WTC11 (cell line): ENCODE data around the gene MEGF10. TPM values are rescaled to one million over a fixed set of nuclear protein-coding genes. Genes with fewer than 3 reads are reported as not detected.

Experiments used
- ATAC-seq: fragments of 200-7000 bp; cut with Tn5 transposase; 2 replicates; pipeline ENCODE4 v1.10.0; 2021; ENCODE audit warnings: mild to moderate bottlenecking, moderate library complexity
- CTCF ChIA-PET: fragments of 300-600 bp; sonication (Branson Sonifier 250); formaldehyde crosslinking; loops from one replicate; lab custom pipeline; 2021; ENCODE audit warnings: antibody characterized with exemption; lab: Charles Lee
- POLR2A ChIA-PET: fragments of 350-600 bp; sonication (Branson Sonifier 250); formaldehyde crosslinking; loops from one replicate; lab custom pipeline; 2021; ENCODE audit warnings: antibody characterized with exemption; lab: Charles Lee
- DNase-seq: peaks from one replicate; pipeline ENCODE4 v3.0.0; 2021; ENCODE audit warnings: low spot score
- H3K27ac Mint-ChIP-seq: 2 replicates; pipeline ENCODE4 v1.8.0; 2021; ENCODE audit warnings: mixed read lengths
- H3K27me3 Mint-ChIP-seq: 2 replicates; pipeline ENCODE4 v1.8.0; 2021; ENCODE audit warnings: low read depth, mild to moderate bottlenecking, moderate library complexity, mixed read lengths
- H3K36me3 Mint-ChIP-seq: 2 replicates; pipeline ENCODE4 v1.8.0; 2021; ENCODE audit warnings: mixed read lengths
- H3K4me1 Mint-ChIP-seq: 2 replicates; pipeline ENCODE4 v1.8.0; 2022; ENCODE audit warnings: mixed read lengths
- H3K4me3 Mint-ChIP-seq: 2 replicates; pipeline ENCODE4 v1.8.0; 2021; ENCODE audit warnings: mild to moderate bottlenecking, moderate library complexity, mixed read lengths
- H3K9me3 Mint-ChIP-seq: 2 replicates; pipeline ENCODE4 v1.8.0; 2021; ENCODE audit warnings: mixed read lengths
- CBFB ChIP-seq: sonication (generic); formaldehyde crosslinking; IDR thresholded peaks from 2 replicates; pipeline ENCODE4 v1.8.1; 2022; ENCODE audit warnings: mild to moderate bottlenecking, low read depth, missing genetic modification reagents
- CREB1 ChIP-seq: sonication (generic); formaldehyde crosslinking; IDR thresholded peaks from 2 replicates; pipeline ENCODE4 v1.8.0; 2023; ENCODE audit warnings: mild to moderate bottlenecking, missing genetic modification reagents
- EMX1 ChIP-seq: fragments of 250-450 bp; sonication (Bioruptor Pico); IDR thresholded peaks from 2 replicates; pipeline ENCODE4 v1.8.0; 2021; ENCODE audit warnings: mild to moderate bottlenecking
- FOXP1 ChIP-seq: sonication (generic); formaldehyde crosslinking; IDR thresholded peaks from 2 replicates; pipeline ENCODE4 v1.8.0; 2022; ENCODE audit warnings: missing genetic modification reagents, mild to moderate bottlenecking, moderate library complexity, borderline replicate concordance
- HMGA2 ChIP-seq: fragments of 250-450 bp; sonication (Bioruptor Pico); IDR thresholded peaks from 2 replicates; pipeline ENCODE4 v1.4.0; 2021; ENCODE audit warnings: mild to moderate bottlenecking, moderate library complexity
- JAZF1 ChIP-seq: fragments of 250-450 bp; sonication (Bioruptor Pico); IDR thresholded peaks from 2 replicates; pipeline ENCODE4 v1.9.0; 2021; ENCODE audit warnings: moderate library complexity, mild to moderate bottlenecking, inconsistent platforms
- NFATC4 ChIP-seq: fragments of 250-450 bp; sonication (Bioruptor Pico); IDR thresholded peaks from 2 replicates; pipeline ENCODE4 v1.9.0; 2021; ENCODE audit warnings: mild to moderate bottlenecking
- OVOL2 ChIP-seq: fragments of 250-450 bp; sonication (Bioruptor Pico); IDR thresholded peaks from 2 replicates; pipeline ENCODE4 v1.9.0; 2021; ENCODE audit warnings: mild to moderate bottlenecking, borderline replicate concordance
- SMAD4 ChIP-seq: sonication (generic); formaldehyde crosslinking; IDR thresholded peaks from 2 replicates; pipeline ENCODE4 v1.8.0; 2022; ENCODE audit warnings: mild to moderate bottlenecking, missing genetic modification reagents
- TP53 ChIP-seq: sonication (generic); formaldehyde crosslinking; IDR thresholded peaks from 2 replicates; pipeline ENCODE4 v1.8.1; 2023; ENCODE audit warnings: mild to moderate bottlenecking, missing genetic modification reagents
- ZNF121 ChIP-seq: sonication (generic); formaldehyde crosslinking; IDR thresholded peaks from 2 replicates; pipeline ENCODE4 v1.8.0; 2023; ENCODE audit warnings: missing genetic modification reagents
- ZNF263 ChIP-seq: sonication (generic); formaldehyde crosslinking; IDR thresholded peaks from 2 replicates; pipeline ENCODE4 v1.8.1; 2022; ENCODE audit warnings: low read depth, mild to moderate bottlenecking, moderate library complexity, missing genetic modification reagents
- ZNF423 ChIP-seq: fragments of 250-450 bp; sonication (Bioruptor Pico); IDR thresholded peaks from 2 replicates; pipeline ENCODE4 v2.1.2; 2022; ENCODE audit warnings: mild to moderate bottlenecking, moderate library complexity
- total RNA-seq: library from RNA; stranded (reverse); gene quantifications from 3 replicates; pipeline ENCODE4 v1.2.3, GENCODE V29; 2021
- TF ChIP-seq, protein P1 (sequence below): sonication (generic); formaldehyde crosslinking; IDR thresholded peaks from 2 replicates; pipeline ENCODE4 v1.8.0; 2022; ENCODE audit warnings: missing genetic modification reagents
- TF ChIP-seq, protein P2 (sequence below): sonication (generic); formaldehyde crosslinking; IDR thresholded peaks from 2 replicates; pipeline ENCODE4 v1.8.1; 2023; ENCODE audit warnings: mild to moderate bottlenecking, missing genetic modification reagents, moderate library complexity
- TF ChIP-seq, protein P3 (sequence below): sonication (generic); formaldehyde crosslinking; IDR thresholded peaks from 2 replicates; pipeline ENCODE4 v1.8.0; 2023; ENCODE audit warnings: missing genetic modification reagents
- TF ChIP-seq, protein P4 (sequence below): sonication (generic); formaldehyde crosslinking; IDR thresholded peaks from 2 replicates; pipeline ENCODE4 v1.8.0; 2022; ENCODE audit warnings: mild to moderate bottlenecking, missing genetic modification reagents
- TF ChIP-seq, protein P5 (sequence below): sonication (generic); formaldehyde crosslinking; IDR thresholded peaks from 2 replicates; pipeline ENCODE4 v1.8.1; 2023; ENCODE audit warnings: mild to moderate bottlenecking, missing genetic modification reagents
- TF ChIP-seq, protein P6 (sequence below): fragments of 250-450 bp; sonication (Bioruptor Pico); IDR thresholded peaks from 2 replicates; pipeline ENCODE4 v1.9.0; 2021; ENCODE audit warnings: mild to moderate bottlenecking, borderline replicate concordance
- TF ChIP-seq, protein P7 (sequence below): fragments of 250-450 bp; sonication (Bioruptor Pico); conservative IDR thresholded peaks from 2 replicates; pipeline ENCODE4 v1.9.0; 2021; ENCODE audit warnings: mild to moderate bottlenecking

MEGF10 gene
- total RNA-seq, 1 experiment from 2014 or later: 24.5 TPM

DNA sequence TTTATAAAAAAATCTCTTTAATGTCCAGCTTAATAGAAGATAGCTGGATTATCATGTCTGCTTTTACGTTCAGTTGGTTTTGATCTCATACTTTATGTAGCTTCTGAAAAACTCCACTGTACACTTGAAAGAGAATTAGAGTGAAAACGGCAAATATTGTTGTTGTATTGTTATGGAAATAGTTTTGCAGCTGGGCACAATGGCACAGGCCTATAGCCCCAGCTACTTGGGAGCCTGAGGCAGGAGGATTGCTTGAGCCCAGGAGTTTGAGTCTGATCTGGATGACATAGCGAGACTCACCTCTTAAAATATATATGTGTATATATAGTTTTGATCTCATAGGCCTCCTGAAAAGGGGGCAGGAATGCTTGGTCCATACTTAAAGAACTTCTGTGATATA, 159.4 kb downstream of the MEGF10 start:
- POLR2A ChIA-PET: no interaction called here
- H3K4me3 Mint-ChIP-seq: no peak overlapping the region
- peaks cover 27% of the 10 kb centered on the region for H3K36me3 Mint-ChIP-seq
- CTCF ChIA-PET: no interaction called here
- H3K4me1 Mint-ChIP-seq: peaks cover 12% of the 10 kb centered on the region
- H3K27me3 Mint-ChIP-seq: no peaks in the 10 kb centered on the region
- H3K9me3 Mint-ChIP-seq: no peaks in the 10 kb centered on the region
- no peak overlapping the region for H3K27ac Mint-ChIP-seq
- DNase-seq: no peak
- no peak for ATAC-seq
- TF ChIP-seq, protein P1, sequence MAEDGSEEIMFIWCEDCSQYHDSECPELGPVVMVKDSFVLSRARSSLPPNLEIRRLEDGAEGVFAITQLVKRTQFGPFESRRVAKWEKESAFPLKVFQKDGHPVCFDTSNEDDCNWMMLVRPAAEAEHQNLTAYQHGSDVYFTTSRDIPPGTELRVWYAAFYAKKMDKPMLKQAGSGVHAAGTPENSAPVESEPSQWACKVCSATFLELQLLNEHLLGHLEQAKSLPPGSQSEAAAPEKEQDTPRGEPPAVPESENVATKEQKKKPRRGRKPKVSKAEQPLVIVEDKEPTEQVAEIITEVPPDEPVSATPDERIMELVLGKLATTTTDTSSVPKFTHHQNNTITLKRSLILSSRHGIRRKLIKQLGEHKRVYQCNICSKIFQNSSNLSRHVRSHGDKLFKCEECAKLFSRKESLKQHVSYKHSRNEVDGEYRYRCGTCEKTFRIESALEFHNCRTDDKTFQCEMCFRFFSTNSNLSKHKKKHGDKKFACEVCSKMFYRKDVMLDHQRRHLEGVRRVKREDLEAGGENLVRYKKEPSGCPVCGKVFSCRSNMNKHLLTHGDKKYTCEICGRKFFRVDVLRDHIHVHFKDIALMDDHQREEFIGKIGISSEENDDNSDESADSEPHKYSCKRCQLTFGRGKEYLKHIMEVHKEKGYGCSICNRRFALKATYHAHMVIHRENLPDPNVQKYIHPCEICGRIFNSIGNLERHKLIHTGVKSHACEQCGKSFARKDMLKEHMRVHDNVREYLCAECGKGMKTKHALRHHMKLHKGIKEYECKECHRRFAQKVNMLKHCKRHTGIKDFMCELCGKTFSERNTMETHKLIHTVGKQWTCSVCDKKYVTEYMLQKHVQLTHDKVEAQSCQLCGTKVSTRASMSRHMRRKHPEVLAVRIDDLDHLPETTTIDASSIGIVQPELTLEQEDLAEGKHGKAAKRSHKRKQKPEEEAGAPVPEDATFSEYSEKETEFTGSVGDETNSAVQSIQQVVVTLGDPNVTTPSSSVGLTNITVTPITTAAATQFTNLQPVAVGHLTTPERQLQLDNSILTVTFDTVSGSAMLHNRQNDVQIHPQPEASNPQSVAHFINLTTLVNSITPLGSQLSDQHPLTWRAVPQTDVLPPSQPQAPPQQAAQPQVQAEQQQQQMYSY (CRISPR knock-in tag): no peak
- TF ChIP-seq, protein P2, sequence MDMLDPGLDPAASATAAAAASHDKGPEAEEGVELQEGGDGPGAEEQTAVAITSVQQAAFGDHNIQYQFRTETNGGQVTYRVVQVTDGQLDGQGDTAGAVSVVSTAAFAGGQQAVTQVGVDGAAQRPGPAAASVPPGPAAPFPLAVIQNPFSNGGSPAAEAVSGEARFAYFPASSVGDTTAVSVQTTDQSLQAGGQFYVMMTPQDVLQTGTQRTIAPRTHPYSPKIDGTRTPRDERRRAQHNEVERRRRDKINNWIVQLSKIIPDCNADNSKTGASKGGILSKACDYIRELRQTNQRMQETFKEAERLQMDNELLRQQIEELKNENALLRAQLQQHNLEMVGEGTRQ (CRISPR knock-in tag): no peak
- TF ChIP-seq, protein P3, sequence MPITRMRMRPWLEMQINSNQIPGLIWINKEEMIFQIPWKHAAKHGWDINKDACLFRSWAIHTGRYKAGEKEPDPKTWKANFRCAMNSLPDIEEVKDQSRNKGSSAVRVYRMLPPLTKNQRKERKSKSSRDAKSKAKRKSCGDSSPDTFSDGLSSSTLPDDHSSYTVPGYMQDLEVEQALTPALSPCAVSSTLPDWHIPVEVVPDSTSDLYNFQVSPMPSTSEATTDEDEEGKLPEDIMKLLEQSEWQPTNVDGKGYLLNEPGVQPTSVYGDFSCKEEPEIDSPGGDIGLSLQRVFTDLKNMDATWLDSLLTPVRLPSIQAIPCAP (CRISPR knock-in tag): no peak
- TF ChIP-seq NFATC4 (CRISPR knock-in tag) (no peak), CBFB (CRISPR knock-in tag) (no peak)

DNA sequence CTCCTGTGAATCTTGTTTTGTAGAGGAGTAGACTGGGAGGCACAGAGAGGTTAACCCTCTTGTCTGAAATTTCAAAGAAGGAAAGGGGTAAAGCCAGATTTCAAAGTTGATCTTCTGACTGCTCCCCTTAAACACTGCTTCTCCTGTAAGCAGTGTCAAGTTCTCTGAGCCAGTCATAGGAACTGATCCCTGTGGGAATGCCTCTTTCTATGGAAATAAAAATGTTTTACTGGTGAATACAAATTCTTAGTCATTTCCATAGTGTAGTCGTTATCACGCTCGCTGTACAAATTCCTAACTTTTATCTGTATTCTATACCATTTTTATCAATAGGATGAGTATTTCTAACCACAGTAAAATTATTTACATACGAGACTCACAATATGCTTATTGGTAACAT, 160.5 kb downstream of the MEGF10 start:
- Mint-ChIP-seq H3K27ac (no peak overlapping the region), H3K36me3 (peaks cover 27% of the 10 kb centered on the region), H3K9me3 (no peaks in the 10 kb centered on the region), H3K4me3 (no peak overlapping the region), H3K4me1 (peaks cover 12% of the 10 kb centered on the region), H3K27me3 (no peaks in the 10 kb centered on the region)
- ATAC-seq (no peak), DNase-seq (no peak)
- ChIA-PET CTCF (no interaction called here), POLR2A (no interaction called here)
- TF ChIP-seq CREB1 (CRISPR knock-in tag) (no peak), EMX1 (CRISPR knock-in tag) (no peak), TP53 (CRISPR knock-in tag) (no peak), ZNF263 (CRISPR knock-in tag) (no peak), OVOL2 (no peak), ZNF121 (no peak), FOXP1 (no peak), ZNF423 (CRISPR knock-in tag) (no peak), SMAD4 (CRISPR knock-in tag) (no peak), HMGA2 (CRISPR knock-in tag) (no peak), JAZF1 (CRISPR knock-in tag) (no peak)
- TF ChIP-seq, protein P4, sequence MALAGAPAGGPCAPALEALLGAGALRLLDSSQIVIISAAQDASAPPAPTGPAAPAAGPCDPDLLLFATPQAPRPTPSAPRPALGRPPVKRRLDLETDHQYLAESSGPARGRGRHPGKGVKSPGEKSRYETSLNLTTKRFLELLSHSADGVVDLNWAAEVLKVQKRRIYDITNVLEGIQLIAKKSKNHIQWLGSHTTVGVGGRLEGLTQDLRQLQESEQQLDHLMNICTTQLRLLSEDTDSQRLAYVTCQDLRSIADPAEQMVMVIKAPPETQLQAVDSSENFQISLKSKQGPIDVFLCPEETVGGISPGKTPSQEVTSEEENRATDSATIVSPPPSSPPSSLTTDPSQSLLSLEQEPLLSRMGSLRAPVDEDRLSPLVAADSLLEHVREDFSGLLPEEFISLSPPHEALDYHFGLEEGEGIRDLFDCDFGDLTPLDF (CRISPR knock-in tag): no peak
- TF ChIP-seq, protein P5, sequence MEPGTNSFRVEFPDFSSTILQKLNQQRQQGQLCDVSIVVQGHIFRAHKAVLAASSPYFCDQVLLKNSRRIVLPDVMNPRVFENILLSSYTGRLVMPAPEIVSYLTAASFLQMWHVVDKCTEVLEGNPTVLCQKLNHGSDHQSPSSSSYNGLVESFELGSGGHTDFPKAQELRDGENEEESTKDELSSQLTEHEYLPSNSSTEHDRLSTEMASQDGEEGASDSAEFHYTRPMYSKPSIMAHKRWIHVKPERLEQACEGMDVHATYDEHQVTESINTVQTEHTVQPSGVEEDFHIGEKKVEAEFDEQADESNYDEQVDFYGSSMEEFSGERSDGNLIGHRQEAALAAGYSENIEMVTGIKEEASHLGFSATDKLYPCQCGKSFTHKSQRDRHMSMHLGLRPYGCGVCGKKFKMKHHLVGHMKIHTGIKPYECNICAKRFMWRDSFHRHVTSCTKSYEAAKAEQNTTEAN (CRISPR knock-in tag): no peak
- TF ChIP-seq, protein P6, sequence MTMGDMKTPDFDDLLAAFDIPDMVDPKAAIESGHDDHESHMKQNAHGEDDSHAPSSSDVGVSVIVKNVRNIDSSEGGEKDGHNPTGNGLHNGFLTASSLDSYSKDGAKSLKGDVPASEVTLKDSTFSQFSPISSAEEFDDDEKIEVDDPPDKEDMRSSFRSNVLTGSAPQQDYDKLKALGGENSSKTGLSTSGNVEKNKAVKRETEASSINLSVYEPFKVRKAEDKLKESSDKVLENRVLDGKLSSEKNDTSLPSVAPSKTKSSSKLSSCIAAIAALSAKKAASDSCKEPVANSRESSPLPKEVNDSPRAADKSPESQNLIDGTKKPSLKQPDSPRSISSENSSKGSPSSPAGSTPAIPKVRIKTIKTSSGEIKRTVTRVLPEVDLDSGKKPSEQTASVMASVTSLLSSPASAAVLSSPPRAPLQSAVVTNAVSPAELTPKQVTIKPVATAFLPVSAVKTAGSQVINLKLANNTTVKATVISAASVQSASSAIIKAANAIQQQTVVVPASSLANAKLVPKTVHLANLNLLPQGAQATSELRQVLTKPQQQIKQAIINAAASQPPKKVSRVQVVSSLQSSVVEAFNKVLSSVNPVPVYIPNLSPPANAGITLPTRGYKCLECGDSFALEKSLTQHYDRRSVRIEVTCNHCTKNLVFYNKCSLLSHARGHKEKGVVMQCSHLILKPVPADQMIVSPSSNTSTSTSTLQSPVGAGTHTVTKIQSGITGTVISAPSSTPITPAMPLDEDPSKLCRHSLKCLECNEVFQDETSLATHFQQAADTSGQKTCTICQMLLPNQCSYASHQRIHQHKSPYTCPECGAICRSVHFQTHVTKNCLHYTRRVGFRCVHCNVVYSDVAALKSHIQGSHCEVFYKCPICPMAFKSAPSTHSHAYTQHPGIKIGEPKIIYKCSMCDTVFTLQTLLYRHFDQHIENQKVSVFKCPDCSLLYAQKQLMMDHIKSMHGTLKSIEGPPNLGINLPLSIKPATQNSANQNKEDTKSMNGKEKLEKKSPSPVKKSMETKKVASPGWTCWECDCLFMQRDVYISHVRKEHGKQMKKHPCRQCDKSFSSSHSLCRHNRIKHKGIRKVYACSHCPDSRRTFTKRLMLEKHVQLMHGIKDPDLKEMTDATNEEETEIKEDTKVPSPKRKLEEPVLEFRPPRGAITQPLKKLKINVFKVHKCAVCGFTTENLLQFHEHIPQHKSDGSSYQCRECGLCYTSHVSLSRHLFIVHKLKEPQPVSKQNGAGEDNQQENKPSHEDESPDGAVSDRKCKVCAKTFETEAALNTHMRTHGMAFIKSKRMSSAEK (CRISPR knock-in tag): no peak
- TF ChIP-seq, protein P7, sequence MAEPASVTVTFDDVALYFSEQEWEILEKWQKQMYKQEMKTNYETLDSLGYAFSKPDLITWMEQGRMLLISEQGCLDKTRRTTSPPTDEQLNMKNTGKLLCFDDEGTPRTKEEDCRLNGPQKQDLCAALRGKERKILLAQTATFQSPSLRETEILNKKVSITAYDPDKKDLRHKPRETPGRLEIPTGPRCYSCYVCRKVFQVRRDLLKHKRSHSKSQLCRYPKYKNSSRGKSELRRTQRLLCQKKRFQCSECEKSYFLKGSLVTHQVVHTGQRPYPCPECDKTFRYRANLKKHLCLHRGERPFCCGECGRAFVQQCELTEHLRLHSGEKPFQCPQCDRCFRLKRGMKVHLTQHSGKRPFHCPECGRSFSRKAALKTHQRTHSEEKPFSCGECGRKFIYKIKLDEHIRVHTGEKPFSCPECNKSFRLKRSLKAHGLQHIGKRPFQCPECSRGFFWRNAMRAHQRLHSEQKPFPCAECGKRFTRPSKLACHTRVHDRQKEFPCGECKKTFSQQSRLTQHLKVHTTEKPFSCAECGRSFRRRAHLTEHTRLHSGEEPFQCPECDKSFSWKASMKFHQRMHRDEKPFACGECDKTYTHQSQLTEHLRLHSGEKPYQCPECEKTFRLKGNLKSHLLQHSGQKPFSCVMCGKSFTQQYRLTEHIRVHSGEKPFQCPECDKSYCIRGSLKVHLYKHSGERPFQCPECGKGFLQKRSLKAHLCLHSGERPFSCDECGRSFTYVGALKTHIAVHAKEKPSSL (CRISPR knock-in tag): no peak
